ENCODE measurements around the gene PPP1R7.

PPP1R7 gene

GRCh38 chr2:241217320-241218031 lies 67.2 kb downstream of the PPP1R7 start:
- no peak for FAIRE-seq

GRCh38 chr2:241218131-241219029 lies 68.1 kb downstream of the PPP1R7 start:
- FAIRE-seq = peak; percentile 27

- FAIRE-seq = no peak
Observed at GRCh38 chr2:241219030-241219382, 68.7 kb downstream of the PPP1R7 start.

- FAIRE-seq = no peak
Observed at GRCh38 chr2:241219856-241220356, 69.6 kb downstream of the PPP1R7 start.

GRCh38 chr2:241223211-241224017 lies 73.1 kb downstream of the PPP1R7 start:
- FAIRE-seq = no peak

GRCh38 chr2:241224018-241224850 lies 74.0 kb downstream of the PPP1R7 start:
- FAIRE-seq = no peak

- no peak for FAIRE-seq
Observed at GRCh38 chr2:241224851-241225438, 74.7 kb downstream of the PPP1R7 start.

- no peak for FAIRE-seq
Observed at GRCh38 chr2:241225545-241225944, 75.3 kb downstream of the PPP1R7 start.

GRCh38 chr2:241225983-241226382 lies 75.7 kb downstream of the PPP1R7 start:
- no peak for FAIRE-seq

GRCh38 chr2:241226723-241227572 lies 76.7 kb downstream of the PPP1R7 start:
- FAIRE-seq = no peak

GRCh38 chr2:241227594-241227993 lies 77.3 kb downstream of the PPP1R7 start:
- no peak for FAIRE-seq

GRCh38 chr2:241228081-241228859 lies 78.0 kb downstream of the PPP1R7 start:
- no peak for FAIRE-seq

- FAIRE-seq = no peak
Observed at GRCh38 chr2:241228860-241229516, 78.7 kb downstream of the PPP1R7 start.

- FAIRE-seq = no peak
Observed at GRCh38 chr2:241229563-241230401, 79.5 kb downstream of the PPP1R7 start.

GRCh38 chr2:241230435-241230834 lies 80.2 kb downstream of the PPP1R7 start:
- no peak for FAIRE-seq

- FAIRE-seq = no peak
Observed at GRCh38 chr2:241232736-241233575, 82.7 kb downstream of the PPP1R7 start.

Measured in G401.6 (cell line).